OCI-LY3 (cell line): ENCODE measurements around the gene CYP11A1.

Experiments
- EZH2phosphoT487 ChIP-seq: fragments of 200-600 bp; shearing (Covaris generic); IDR thresholded peaks from 2 replicates; pipeline ENCODE4 v1.6.1; 2018; ENCODE audit warnings: antibody characterized with exemption, mixed run types, low read depth
- TF ChIP-seq, protein P1 (sequence below): fragments of 200-600, 300-600 bp; sonication (generic); IDR thresholded peaks from 2 replicates; pipeline ENCODE4 v1.5.1; 2014; ENCODE audit warnings: antibody characterized with exemption, low read length, low read depth

DNA sequence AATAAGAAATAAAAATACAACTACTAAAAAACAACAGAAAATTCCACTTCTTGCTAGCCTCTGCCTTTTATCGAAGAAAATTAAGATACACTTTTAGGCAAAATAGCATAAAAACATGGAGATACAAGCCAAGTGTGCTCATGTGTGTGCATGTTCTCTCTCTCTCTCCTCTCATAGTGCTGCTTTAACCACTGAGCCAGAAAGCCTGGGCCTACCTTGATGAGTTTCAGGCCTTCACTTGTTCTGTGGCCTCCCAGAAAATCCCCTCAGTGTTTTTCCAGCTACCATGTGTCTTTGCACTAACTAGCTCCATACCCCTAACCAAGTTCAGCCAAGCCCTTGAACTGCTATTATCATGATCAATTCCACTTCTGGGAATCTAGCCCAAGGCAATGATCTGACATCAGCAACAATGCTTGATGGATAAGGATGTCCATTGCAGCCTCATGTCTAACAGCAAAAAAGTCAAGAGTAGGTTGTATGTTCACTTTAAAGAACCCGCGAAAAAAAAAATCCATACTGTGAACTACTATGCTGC, 18.1 kb downstream of the CYP11A1 start:
- TF ChIP-seq, protein P1, sequence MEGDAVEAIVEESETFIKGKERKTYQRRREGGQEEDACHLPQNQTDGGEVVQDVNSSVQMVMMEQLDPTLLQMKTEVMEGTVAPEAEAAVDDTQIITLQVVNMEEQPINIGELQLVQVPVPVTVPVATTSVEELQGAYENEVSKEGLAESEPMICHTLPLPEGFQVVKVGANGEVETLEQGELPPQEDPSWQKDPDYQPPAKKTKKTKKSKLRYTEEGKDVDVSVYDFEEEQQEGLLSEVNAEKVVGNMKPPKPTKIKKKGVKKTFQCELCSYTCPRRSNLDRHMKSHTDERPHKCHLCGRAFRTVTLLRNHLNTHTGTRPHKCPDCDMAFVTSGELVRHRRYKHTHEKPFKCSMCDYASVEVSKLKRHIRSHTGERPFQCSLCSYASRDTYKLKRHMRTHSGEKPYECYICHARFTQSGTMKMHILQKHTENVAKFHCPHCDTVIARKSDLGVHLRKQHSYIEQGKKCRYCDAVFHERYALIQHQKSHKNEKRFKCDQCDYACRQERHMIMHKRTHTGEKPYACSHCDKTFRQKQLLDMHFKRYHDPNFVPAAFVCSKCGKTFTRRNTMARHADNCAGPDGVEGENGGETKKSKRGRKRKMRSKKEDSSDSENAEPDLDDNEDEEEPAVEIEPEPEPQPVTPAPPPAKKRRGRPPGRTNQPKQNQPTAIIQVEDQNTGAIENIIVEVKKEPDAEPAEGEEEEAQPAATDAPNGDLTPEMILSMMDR, result no peak
- TF ChIP-seq EZH2phosphoT487, result no peak
